SU-DHL-6 (cell line): ENCODE measurements around the gene KRT6A.

Source experiments
- H2AFZ ChIP-seq: fragments of 200-600 bp; sonication (generic); 2 replicates; pipeline ENCODE4 v1.6.1; 2014; ENCODE audit warnings: low read depth, mild to moderate bottlenecking, moderate library complexity, mixed read lengths, antibody characterized with exemption, low read length; ENCODE audit not compliant: severe bottlenecking
- H3F3A ChIP-seq: fragments of 200-600 bp; shearing (Covaris generic); 2 replicates; pipeline ENCODE4 v1.6.0; 2016; ENCODE audit warnings: antibody characterized with exemption, mild to moderate bottlenecking; ENCODE audit not compliant: insufficient read depth
- H3K27ac ChIP-seq: fragments of 200-600 bp; sonication (generic); 2 replicates; pipeline ENCODE4 v1.5.1; 2016; ENCODE audit warnings: low read depth, mild to moderate bottlenecking, low read length, moderate library complexity, mixed read lengths
- H3K27me3 ChIP-seq: fragments of 200-600 bp; sonication (generic), shearing (Covaris generic); 2 replicates; pipeline ENCODE4 v1.6.0; 2014; ENCODE audit warnings: mild to moderate bottlenecking, low read length
- H3K36me3 ChIP-seq: fragments of 200-600 bp; sonication (generic); 2 replicates; pipeline ENCODE4 v1.6.1; 2014; ENCODE audit warnings: mild to moderate bottlenecking, low read length, mixed read lengths
- H3K4me2 ChIP-seq: fragments of 300-600, 200-600 bp; shearing (Covaris generic), sonication (generic); 2 replicates; pipeline ENCODE4 v1.6.0; 2014; ENCODE audit warnings: low read length, low read depth, mild to moderate bottlenecking; ENCODE audit not compliant: poor library complexity, severe bottlenecking
- H3K4me3 ChIP-seq: fragments of 200-600 bp; sonication (generic); 2 replicates; pipeline ENCODE4 v1.5.1; 2014; ENCODE audit warnings: antibody characterized with exemption, low read length, mild to moderate bottlenecking, mixed read lengths; ENCODE audit not compliant: insufficient read depth, poor library complexity, severe bottlenecking
- H3K79me2 ChIP-seq: fragments of 200-600 bp; sonication (generic); 2 replicates; pipeline ENCODE4 v1.6.1; 2014; ENCODE audit warnings: mild to moderate bottlenecking, low read length, moderate library complexity; ENCODE audit not compliant: insufficient read depth
- H3K9ac ChIP-seq: fragments of 200-600 bp; sonication (generic); 2 replicates; pipeline ENCODE4 v1.7.0; 2014; ENCODE audit warnings: mild to moderate bottlenecking, low read length
- H3K9me2 ChIP-seq: fragments of 200-600 bp; sonication (generic); replicated peaks from 2 replicates; pipeline ENCODE4 v1.6.1; 2014; ENCODE audit warnings: low read length; ENCODE audit not compliant: insufficient read depth
- H3K9me3 ChIP-seq: fragments of 200-600 bp; sonication (generic); 2 replicates; pipeline ENCODE4 v1.6.1; 2014; ENCODE audit warnings: low read length, mixed read lengths; ENCODE audit not compliant: insufficient read depth
- H4K20me1 ChIP-seq: fragments of 200-600 bp; sonication (generic); 2 replicates; pipeline ENCODE4 v1.6.1; 2014; ENCODE audit warnings: low read depth, mild to moderate bottlenecking, antibody characterized with exemption, low read length, moderate library complexity, mixed read lengths
- CTCF ChIP-seq: fragments of 200-600 bp; sonication (generic); IDR thresholded peaks from one replicate; pipeline ENCODE4 v1.5.1; 2017; ENCODE audit warnings: antibody characterized with exemption, mild to moderate bottlenecking, low read length, moderate library complexity; ENCODE audit not compliant: insufficient read depth, poor library complexity, severe bottlenecking
- EZH2phosphoT487 ChIP-seq: fragments of 200-600 bp; sonication (generic), shearing (Covaris generic); conservative IDR thresholded peaks from 2 replicates; pipeline ENCODE4 v1.6.1; 2018; ENCODE audit warnings: mild to moderate bottlenecking, antibody characterized with exemption, low read length, moderate library complexity, mixed read lengths

KRT6A gene

DNA sequence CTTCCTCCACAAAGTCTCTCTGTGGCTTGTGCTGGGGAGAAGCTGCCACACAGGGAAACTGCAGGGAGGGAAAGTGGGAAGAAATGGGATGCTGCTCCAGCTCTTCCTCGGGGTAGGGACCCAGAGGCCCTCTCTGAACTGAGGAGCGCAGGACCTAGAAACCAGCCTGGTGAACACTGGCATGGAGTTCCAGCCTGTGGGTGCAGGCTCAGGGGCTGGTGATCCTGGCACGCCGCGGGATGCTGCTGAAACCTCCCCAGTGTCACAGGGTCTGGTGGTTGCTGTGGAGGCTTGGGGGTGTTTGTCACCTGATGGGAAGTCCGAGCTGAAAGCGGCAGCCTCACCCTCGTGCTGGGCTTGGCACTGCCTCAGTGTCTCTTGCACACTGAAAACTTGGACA is 53.6 kb downstream of the KRT6A start:
- Histone ChIP-seq H3K27me3 (no peaks in the 10 kb centered on the region), H3K4me3 (no peak overlapping the region), H3K36me3 (no peaks in the 10 kb centered on the region), H3K9me3 (no peaks in the 10 kb centered on the region), H3K9ac (no peak overlapping the region), H3F3A (no peaks in the 10 kb centered on the region), H2AFZ (no peak overlapping the region), H3K9me2 (no peaks in the 10 kb centered on the region), H3K4me2 (no peak overlapping the region), H3K27ac (no peak overlapping the region), H4K20me1 (no peaks in the 10 kb centered on the region), H3K79me2 (no peaks in the 10 kb centered on the region)
- no peak for TF ChIP-seq CTCF
- no peak for TF ChIP-seq EZH2phosphoT487

- no peaks in the 10 kb centered on the region for H3K9me2 ChIP-seq
- H3K79me2 ChIP-seq: no peaks in the 10 kb centered on the region
- H3K4me3 ChIP-seq: no peak overlapping the region
- no peaks in the 10 kb centered on the region for H3F3A ChIP-seq
- H3K9ac ChIP-seq: no peak overlapping the region
- no peak overlapping the region for H3K27ac ChIP-seq
- no peaks in the 10 kb centered on the region for H3K36me3 ChIP-seq
- TF ChIP-seq CTCF: no peak
- TF ChIP-seq EZH2phosphoT487: no peak
- H2AFZ ChIP-seq: no peak overlapping the region
- H4K20me1 ChIP-seq: no peaks in the 10 kb centered on the region
- no peak overlapping the region for H3K4me2 ChIP-seq
- H3K9me3 ChIP-seq: no peaks in the 10 kb centered on the region
- no peaks in the 10 kb centered on the region for H3K27me3 ChIP-seq
Observed at GRCh38 chr12:52438305-52439301, 54.5 kb downstream of the KRT6A start.

GRCh38 chr12:52437508-52437907 is 55.5 kb downstream of the KRT6A start:
- no peak overlapping the region for H2AFZ ChIP-seq
- H3F3A ChIP-seq: no peaks in the 10 kb centered on the region
- H3K79me2 ChIP-seq: no peaks in the 10 kb centered on the region
- no peaks in the 10 kb centered on the region for H4K20me1 ChIP-seq
- TF ChIP-seq EZH2phosphoT487: no peak
- TF ChIP-seq CTCF: no peak
- H3K27me3 ChIP-seq: no peaks in the 10 kb centered on the region
- H3K36me3 ChIP-seq: no peaks in the 10 kb centered on the region
- H3K9ac ChIP-seq: no peak overlapping the region
- no peaks in the 10 kb centered on the region for H3K9me2 ChIP-seq
- H3K4me2 ChIP-seq: no peak overlapping the region
- H3K4me3 ChIP-seq: no peak overlapping the region
- no peaks in the 10 kb centered on the region for H3K9me3 ChIP-seq
- H3K27ac ChIP-seq: no peak overlapping the region
